HEK293 (cell line): ENCODE data around the gene BICD1.

Experiments used
- CTCF ChIA-PET: fragments of 350-600 bp; formaldehyde crosslinking; extraction: SDS; loops from one replicate; lab custom pipeline; 2021; ENCODE audit warnings: antibody characterized with exemption; lab: Yijun Ruan, JAX
- POLR2A ChIA-PET: fragments of 300-600 bp; formaldehyde crosslinking; extraction: SDS; loops from one replicate; lab custom pipeline; 2020; ENCODE audit warnings: antibody characterized with exemption, inconsistent platforms; lab: Yijun Ruan, JAX
- H3K27ac ChIP-seq: fragments of 200-500 bp; sonication (Bioruptor generic); 2 replicates; pipeline ENCODE4 v1.5.1; 2014; ENCODE audit warnings: low read depth, low read length, control low read depth, inconsistent platforms; ENCODE audit errors: extremely low read depth
- H3K36me3 ChIP-seq, 2 experiments: fragments of 200-500 bp in 1 of 2; sonication (Bioruptor generic) in 1 of 2; 1 replicate in 1 of 2; 2 replicates in 1 of 2; pipeline ENCODE4 v1.5.1; 2014 to 2017; ENCODE audit warnings: inconsistent platforms in 2 of 2, low read length in 2 of 2; ENCODE audit not compliant: control insufficient read depth in 2 of 2, insufficient read depth in 1 of 2
- H3K4me1 ChIP-seq: fragments of 200-500 bp; sonication (Bioruptor generic); 2 replicates; pipeline ENCODE4 v1.5.1; 2014; ENCODE audit warnings: mild to moderate bottlenecking, low read length, inconsistent platforms; ENCODE audit not compliant: control insufficient read depth, insufficient read depth
- H3K4me3 ChIP-seq: 2 replicates; pipeline ENCODE4 v1.5.1; 2011; ENCODE audit warnings: low read depth, mild to moderate bottlenecking, control low read depth, low read length, moderate library complexity
- H3K9me3 ChIP-seq: fragments of 200-500 bp; sonication (Bioruptor generic); 2 replicates; pipeline ENCODE4 v1.5.1; 2014; ENCODE audit warnings: low read depth, low read length, inconsistent platforms; ENCODE audit not compliant: control insufficient read depth, insufficient read depth
- EGR2 ChIP-seq: fragments of 450-650 bp; formaldehyde crosslinking; IDR thresholded peaks from 2 replicates; pipeline ENCODE4 v1.5.1; 2016; ENCODE audit warnings: low read depth, missing biosample characterization, missing genetic modification characterization
- FEZF1 ChIP-seq: fragments of 450-650 bp; formaldehyde crosslinking; IDR thresholded peaks from 2 replicates; pipeline ENCODE4 v1.5.1; 2016; ENCODE audit warnings: missing biosample characterization, missing genetic modification characterization
- HOXC10 ChIP-seq: sonication (generic); formaldehyde crosslinking; IDR thresholded peaks from 2 replicates; pipeline ENCODE4 v1.8.1; 2023; ENCODE audit warnings: mild to moderate bottlenecking, missing genetic modification reagents
- PRDM1 ChIP-seq: fragments of 450-650 bp; formaldehyde crosslinking; IDR thresholded peaks from 2 replicates; pipeline ENCODE4; 2016; ENCODE audit warnings: missing biosample characterization, missing genetic modification characterization
- SP2 ChIP-seq: fragments of 450-650 bp; formaldehyde crosslinking; IDR thresholded peaks from 2 replicates; pipeline ENCODE4 v1.5.1; 2016; ENCODE audit warnings: missing biosample characterization, missing genetic modification characterization
- TRIM28 ChIP-seq: IDR thresholded peaks from 2 replicates; pipeline ENCODE4 v1.6.1; 2011; ENCODE audit warnings: low read length, control low read depth, borderline replicate concordance
- ZBTB44 ChIP-seq: fragments of 450-650 bp; IDR thresholded peaks from 2 replicates; pipeline ENCODE4 v1.5.1; 2018; ENCODE audit warnings: missing biosample characterization, mild to moderate bottlenecking, missing genetic modification characterization
- ZBTB7A ChIP-seq: fragments of 450-650 bp; formaldehyde crosslinking; IDR thresholded peaks from 2 replicates; pipeline ENCODE4 v1.5.1; 2016; ENCODE audit warnings: low read depth, missing biosample characterization, missing genetic modification characterization
- ZNF121 ChIP-seq: fragments of 450-650 bp; formaldehyde crosslinking; IDR thresholded peaks from 2 replicates; pipeline ENCODE4 v1.5.1; 2016; ENCODE audit warnings: missing biosample characterization, missing genetic modification characterization
- ZNF239 ChIP-seq: fragments of 450-650 bp; formaldehyde crosslinking; IDR thresholded peaks from 2 replicates; pipeline ENCODE4 v1.5.1; 2016; ENCODE audit warnings: missing biosample characterization, missing genetic modification characterization
- ZNF366 ChIP-seq: fragments of 450-650 bp; formaldehyde crosslinking; conservative IDR thresholded peaks from 2 replicates; pipeline ENCODE4 v1.5.1; 2016; ENCODE audit warnings: missing biosample characterization, missing genetic modification characterization
- ZNF791 ChIP-seq: fragments of 450-650 bp; formaldehyde crosslinking; IDR thresholded peaks from 2 replicates; pipeline ENCODE4 v1.5.1; 2016; ENCODE audit warnings: missing biosample characterization, missing genetic modification characterization

Gene BICD1

GRCh38 chr12:32125455-32126084 is 18.9 kb downstream of the BICD1 start:
- POLR2A ChIA-PET, result interaction anchor here (0.8 kb wide), 1 partner anchor 186 kb away, joined by 3 read pairs; no protein-coding TSS in a partner anchor
- H3K9me3 ChIP-seq, result no peaks in the 10 kb centered on the region

GRCh38 chr12:32126720-32127119 is 20.1 kb downstream of the BICD1 start:
- Histone ChIP-seq H3K36me3 (no peaks in the 10 kb centered on the region; a peak in 1 of 3 replicates), H3K4me3 (no peak overlapping the region), H3K9me3 (no peaks in the 10 kb centered on the region), H3K4me1 (no peaks in the 10 kb centered on the region), H3K27ac (no peak overlapping the region)
- POLR2A ChIA-PET, result no interaction called here
- CTCF ChIA-PET, result interaction anchor here (1.2 kb wide), 1 partner anchor 55 kb away, joined by 4 read pairs; no protein-coding TSS in a partner anchor
- TF ChIP-seq FEZF1 (peak; percentile 47; the same call in 1 of the 2 replicates), ZNF366 (tag by site-specific recombination) (no peak), ZBTB7A (tag by site-specific recombination) (no peak), ZBTB44 (tag by site-specific recombination) (0 out of 2 replicates have a peak, but pooled peaks have one; percentile 35), SP2 (no peak)
- TF ChIP-seq, all 188 proteins: peak for 2

More at GRCh38 chr12:32125455-32126084, 18.9 kb downstream of the BICD1 start:
- CTCF ChIA-PET, result interaction anchor here (0.5 to 1.2 kb wide), 4 partner anchors 54 to 504 kb away, joined by 3 to 5 read pairs (median 4); no protein-coding TSS in a partner anchor
- 0 out of 2 replicates have a peak, but pooled peaks cover under 1% of the 10 kb centered on the region for H3K4me1 ChIP-seq
- TF ChIP-seq ZNF239 (tag by site-specific recombination), result no peak
- peak; percentile 80 for TF ChIP-seq ZNF121
- TF ChIP-seq, all 188 proteins: peak for 1
- Histone ChIP-seq H3K36me3 (no peaks in the 10 kb centered on the region; a peak in 1 of 3 replicates), H3K4me3 (no peak overlapping the region), H3K27ac (no peak overlapping the region)

GRCh38 chr12:32131666-32132065 is 25.0 kb downstream of the BICD1 start:
- Histone ChIP-seq H3K9me3 (no peaks in the 10 kb centered on the region), H3K36me3 (no peaks in the 10 kb centered on the region; a peak in 1 of 3 replicates), H3K4me1 (no peaks in the 10 kb centered on the region), H3K4me3 (no peak overlapping the region), H3K27ac (no peak overlapping the region)
- ChIA-PET CTCF (no interaction called here), POLR2A (no interaction called here)
- TF ChIP-seq ZNF791, result no peak
- no peak for TF ChIP-seq HOXC10 (CRISPR knock-in tag)

- Histone ChIP-seq H3K27ac (no peak overlapping the region), H3K9me3 (no peaks in the 10 kb centered on the region), H3K36me3 (no peaks in the 10 kb centered on the region), H3K4me1 (peaks cover 3% of the 10 kb centered on the region; the same call in 1 of the 2 replicates), H3K4me3 (no peak overlapping the region)
- TF ChIP-seq PRDM1 (tag by site-specific recombination), result peak; percentile 31; the same call in 1 of the 2 replicates
- no peak for TF ChIP-seq TRIM28
- no peak for TF ChIP-seq EGR2 (tag by site-specific recombination)
- POLR2A ChIA-PET, result no interaction called here
- CTCF ChIA-PET, result interaction anchor here (0.8 kb wide), 1 partner anchor 8 kb away, joined by 5 read pairs; no protein-coding TSS in a partner anchor
Measured at GRCh38 chr12:32134101-32134888, 27.6 kb downstream of the BICD1 start.
